ENCODE results near the gene KRTAP1-5.
"Not testable (repeated sequence)": the region's sequence is repeated elsewhere in the genome, so short reads cannot be mapped to it uniquely, and the experiment has no call there.

Gene KRTAP1-5

GRCh38 chr17:41026715-41027471 lies at the start of gene KRTAP1-5:
Gene KRTAP1-5 (minus strand): TSS chr17:41027208. CDS start chr17:41027155, 53 bp downstream.
- no peak for DNase-seq (ENCODE audit: low spot score)

DNA sequence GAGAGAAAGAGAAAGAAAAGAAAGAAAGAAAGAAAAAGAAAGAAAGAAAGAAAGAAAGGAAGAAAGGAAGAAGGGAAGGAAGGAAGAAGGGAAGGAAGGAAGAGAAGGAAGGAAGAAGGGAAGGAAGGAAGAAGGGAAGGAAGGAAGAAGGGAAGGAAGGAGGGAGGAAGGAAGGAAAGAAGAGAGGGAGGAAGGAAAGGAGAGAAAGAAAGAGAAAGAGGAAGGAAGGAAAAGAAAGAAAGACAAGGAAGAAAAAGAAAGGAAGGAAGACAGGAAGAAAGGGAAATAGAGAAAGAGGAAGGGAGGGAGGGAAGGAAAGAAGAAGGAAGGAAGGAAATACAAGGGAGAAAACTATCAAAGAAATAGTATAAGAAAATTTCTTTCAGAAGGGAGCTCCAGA lies 49.8 kb upstream of the KRTAP1-5 start:
- no peak for DNase-seq (ENCODE audit: low spot score)

GRCh38 chr17:41073676-41074075 lies 46.7 kb upstream of the KRTAP1-5 start:
- DNase-seq (ENCODE audit: low spot score), result no peak

DNA sequence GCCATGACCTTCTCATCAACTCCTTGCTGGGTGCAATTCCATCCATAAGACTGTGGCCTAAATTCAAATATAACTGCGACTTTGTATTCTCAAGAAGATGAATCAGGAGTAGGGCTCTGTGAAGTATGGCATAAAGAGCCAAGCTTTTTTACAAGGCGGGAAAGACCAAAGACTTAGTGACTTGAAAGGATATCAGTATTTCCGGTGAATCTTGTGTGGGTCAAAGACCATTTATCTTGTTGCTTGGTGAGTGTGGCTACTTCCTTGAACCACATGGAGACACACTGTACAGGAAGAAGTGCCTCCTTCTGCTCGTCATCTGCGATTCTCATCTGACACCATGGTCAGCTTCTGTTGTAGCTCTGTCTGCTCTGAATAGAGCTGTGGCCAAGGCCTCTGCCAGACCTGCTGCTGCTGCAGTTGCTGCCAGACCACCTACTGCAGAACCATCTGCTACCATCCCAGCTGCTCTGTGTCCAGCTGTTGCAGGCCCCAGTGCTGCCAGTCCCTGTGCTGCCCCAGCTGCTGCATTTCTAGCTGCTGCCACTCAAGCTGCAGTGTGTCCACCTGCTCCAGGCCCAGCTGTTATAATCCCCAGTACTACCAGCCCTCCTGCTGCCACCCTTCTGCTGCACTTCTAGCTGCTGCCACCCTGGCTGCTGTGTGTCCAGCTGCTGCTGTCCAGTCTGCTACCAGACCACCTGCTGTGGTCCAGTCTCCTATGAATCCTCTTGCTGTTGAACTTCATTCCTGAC lies 44.8 kb upstream of the KRTAP1-5 start:
- no peak for DNase-seq (ENCODE audit: low spot score)

- DNase-seq (ENCODE audit: low spot score), result no peak
Observed at GRCh38 chr17:41069031-41069430, 42.0 kb upstream of the KRTAP1-5 start.

DNA sequence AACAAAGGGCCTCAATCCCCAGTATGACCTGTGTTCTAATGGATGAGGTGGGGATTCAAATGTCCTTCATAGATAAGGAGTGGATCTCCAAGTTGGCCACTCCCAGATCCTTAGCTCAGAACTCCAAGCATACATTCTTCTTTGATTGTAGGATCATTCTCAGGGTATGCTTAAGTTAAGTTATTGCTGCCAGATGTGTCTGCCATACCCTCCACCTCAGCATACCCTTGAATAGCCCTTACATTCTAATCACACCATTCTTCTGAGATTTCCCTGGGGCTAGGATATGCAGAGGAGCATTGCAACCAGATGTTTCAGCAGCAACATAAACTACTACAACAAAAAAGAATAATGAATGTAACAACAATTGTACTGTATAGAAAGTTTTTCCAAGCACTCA lies 40.3 kb upstream of the KRTAP1-5 start:
- no peak for DNase-seq (ENCODE audit: low spot score)

DNA sequence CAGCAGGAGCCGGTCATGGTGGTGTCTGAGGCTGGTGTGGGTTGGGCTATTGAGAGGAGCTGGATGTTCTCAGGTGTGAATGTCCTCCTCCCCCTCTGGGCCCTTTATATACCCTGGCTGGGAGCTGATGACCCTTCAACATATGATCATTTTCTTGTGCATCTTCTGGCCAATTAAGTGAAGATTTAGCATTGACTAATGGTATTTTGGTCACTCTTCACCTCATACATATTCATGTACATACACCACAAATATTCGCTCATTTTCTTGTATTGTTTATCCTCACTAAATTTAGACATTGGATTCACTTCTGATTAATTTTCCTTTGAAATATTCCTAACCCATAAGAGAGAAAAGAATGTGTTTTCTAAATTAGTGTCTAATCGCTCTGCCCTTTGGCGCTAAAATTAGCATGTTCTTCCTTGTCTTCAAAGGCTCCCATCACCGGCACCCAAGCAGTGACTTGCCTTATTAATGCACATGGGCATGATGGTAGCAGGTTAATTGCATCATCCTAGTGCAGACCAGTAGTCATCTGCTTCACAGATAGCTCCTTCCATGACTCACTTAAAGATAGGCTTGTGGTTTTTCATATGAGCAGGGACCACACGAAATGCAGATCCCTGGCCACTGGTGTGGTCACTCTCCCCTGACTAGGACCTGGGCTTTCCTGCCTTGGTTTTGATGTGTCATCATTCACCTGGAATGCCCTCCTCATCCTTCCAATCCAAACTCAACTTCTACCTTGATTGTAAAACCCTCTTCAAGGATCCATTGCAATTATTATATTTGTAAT lies 39.0 kb upstream of the KRTAP1-5 start, which contains the start of gene KRTAP2-4:
KRTAP2-4 (minus strand) TSS at position 51 of the 796 bp plus-strand sequence; CDS start at position 17, 34 bp downstream.
- no peak for DNase-seq (ENCODE audit: low spot score)

GRCh38 chr17:41065016-41065689 lies 38.1 kb upstream of the KRTAP1-5 start:
- DNase-seq (ENCODE audit: low spot score), result not testable (repeated sequence)

GRCh38 chr17:41064301-41064700 lies 37.3 kb upstream of the KRTAP1-5 start:
- DNase-seq (ENCODE audit: low spot score), result no peak

DNA sequence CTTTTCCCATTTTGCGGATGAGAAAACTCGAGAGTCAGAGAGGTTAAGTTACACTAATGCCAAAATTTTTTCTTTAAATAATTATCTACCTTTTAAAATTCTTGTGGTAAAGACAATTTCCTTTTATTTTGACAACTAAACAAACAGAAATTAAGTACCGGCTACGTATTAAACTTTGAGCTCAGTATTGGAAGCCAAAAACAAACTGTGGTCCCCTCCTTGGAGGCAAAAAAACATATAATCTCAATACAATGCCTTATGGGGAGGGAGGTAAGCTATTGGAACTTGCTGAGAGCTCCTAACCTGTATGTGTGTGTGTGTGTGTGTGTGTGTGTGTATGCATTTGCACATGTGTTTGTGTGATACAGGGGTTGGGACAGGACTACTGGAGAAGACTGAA lies 36.4 kb upstream of the KRTAP1-5 start:
- DNase-seq (ENCODE audit: low spot score), result no peak

- DNase-seq (ENCODE audit: low spot score), result no peak
Observed at GRCh38 chr17:41061964-41062363, 35.0 kb upstream of the KRTAP1-5 start.

DNA sequence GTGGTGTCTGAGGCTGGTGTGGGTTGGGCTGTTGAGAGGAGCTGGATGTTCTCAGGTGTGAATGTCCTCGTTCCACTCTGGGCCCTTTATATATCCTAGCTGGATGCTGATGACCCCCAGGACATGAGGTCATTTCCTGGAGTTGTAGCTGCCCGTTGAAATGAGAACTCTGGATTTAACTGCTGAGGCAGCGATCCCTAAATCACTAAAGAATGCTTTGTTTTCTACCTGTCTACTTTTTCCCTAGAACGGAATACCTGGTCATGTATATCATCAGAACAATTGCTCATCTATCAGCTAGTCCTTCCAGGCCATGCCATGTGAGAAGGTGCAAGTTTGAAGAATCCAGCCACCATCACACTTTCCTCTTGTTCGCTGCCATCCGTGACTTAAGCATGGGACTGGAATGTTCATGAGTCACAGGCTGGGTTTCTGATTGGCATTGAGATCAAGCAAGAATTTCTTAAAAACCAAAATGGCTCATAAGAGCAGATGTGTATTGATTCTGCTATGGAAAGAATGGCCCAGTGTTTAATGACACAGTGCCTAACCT lies 33.1 kb upstream of the KRTAP1-5 start, which contains the start of gene KRTAP2-3:
KRTAP2-3 (minus strand) TSS at position 63 of the 553 bp plus-strand sequence. CDS start 64 bp downstream, outside the sequence.
- no peak for DNase-seq (ENCODE audit: low spot score)

DNA sequence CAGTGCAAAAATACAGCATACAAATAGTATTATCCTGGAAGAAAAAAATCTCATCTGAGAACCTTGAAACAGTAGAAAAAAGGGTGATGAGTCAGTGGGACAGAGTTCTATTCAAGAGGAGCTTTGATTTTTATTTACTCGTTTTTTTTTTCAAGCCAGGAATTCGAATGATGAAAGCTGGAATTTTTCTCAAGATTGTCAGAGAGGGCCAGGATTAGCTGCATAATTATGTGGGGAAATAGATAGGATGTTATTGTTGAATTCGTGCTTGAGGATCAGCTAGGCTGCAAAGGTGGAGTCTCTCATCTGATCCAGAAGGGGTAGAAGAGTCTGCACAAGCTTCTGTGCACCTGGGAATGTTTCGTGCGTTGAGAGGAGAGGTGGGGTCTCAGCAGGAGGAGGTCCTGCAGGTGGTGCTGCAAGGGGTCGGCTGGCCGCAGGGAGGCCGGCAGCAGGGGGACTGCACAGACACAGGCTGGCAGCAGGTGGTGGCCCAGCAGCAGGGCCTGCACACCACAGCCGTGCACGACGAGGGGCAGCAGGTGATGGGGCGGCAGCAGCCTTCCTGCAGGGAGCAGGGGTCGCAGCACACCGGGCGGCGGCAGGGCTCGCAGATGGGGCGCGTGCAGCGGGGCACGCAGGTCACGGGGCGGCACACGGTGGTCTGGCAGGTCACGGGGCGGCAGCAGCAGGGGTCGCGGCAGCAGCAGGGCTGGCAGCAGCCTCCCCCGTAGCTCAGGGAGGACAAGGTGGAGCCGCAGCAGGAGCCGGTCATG lies 32.5 kb upstream of the KRTAP1-5 start:
- not testable (repeated sequence) for DNase-seq (ENCODE audit: low spot score)

DNA sequence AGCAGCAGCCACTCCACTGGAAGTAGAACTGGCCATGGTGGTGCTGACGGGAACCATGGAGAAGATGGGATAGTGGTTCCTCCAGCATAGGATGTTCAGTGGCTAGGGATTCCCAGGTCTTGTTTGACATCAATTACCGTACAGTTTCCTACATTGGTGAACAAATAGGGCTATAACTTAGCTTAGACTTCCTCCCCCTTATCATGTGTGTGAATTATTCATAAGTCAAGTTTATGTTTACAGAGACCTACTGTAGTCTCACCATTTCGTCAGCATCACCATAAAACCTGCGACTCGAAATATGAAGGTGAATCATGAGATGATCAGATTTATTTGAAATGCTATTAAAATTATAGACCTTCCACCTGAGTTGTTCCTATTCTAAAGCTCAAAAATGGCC lies 31.7 kb upstream of the KRTAP1-5 start:
- no peak for DNase-seq (ENCODE audit: low spot score)

DNA sequence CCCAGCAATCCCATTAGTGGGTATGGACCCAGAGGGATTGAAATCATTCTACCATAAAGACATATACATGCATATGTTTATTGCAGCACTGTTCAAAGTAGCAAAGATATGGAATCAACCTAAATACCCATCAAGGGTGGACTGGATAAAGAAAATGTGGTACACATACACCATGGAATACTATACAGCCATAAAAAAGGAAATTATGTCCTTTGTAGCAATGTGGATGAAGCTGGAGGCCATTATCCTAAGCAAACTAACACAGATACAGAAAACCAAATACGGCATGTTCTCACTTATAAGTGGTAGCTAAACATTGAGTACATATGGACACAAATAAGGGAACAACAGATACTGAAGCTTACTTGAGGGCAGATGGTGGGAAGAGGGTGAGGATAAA lies 30.5 kb upstream of the KRTAP1-5 start:
- DNase-seq (ENCODE audit: low spot score), result no peak

DNA sequence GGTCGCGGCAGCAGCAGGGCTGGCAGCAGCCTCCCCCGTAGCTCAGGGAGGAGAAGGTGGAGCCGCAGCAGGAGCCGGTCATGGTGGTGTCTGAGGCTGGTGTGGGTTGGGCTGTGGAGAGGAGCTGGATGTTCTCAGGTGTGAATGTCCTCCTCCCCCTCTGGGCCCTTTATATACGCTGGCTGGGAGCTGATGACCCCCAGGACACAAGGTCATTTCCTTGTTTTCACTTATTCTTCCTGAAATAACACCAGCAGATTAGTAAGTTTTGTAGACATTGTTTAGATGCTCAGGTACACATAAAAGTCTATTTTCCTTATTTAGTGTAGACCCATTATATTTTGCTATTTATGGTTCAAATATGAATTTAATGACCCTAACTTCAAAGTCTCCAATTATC lies 28.1 kb upstream of the KRTAP1-5 start, which contains the start of gene KRTAP2-2:
KRTAP2-2 (minus strand) TSS at position 101 of the 400 bp plus-strand sequence; CDS start at position 82, 19 bp downstream.
- not testable (repeated sequence) for DNase-seq (ENCODE audit: low spot score)

DNA sequence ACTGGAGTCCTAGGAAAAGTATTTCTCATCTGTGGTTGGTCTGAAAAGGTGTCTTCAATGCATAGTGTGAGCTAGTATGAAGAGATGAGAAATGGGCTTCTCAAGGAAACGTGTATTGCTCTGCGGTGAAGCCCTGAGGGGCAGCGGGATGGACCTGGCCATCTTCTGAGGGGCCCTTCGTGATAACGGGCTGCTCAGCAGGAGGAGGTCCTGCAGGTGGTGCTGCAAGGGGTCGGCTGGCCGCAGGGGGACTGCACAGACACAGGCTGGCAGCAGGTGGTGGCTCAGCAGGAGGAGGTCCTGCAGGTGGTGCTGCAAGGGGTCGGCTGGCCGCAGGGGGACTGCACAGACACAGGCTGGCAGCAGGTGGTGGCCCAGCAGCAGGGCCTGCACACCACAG lies 27.5 kb upstream of the KRTAP1-5 start:
- not testable (repeated sequence) for DNase-seq (ENCODE audit: low spot score)

GRCh38 chr17:41054025-41054424 lies 27.0 kb upstream of the KRTAP1-5 start:
- no peak for DNase-seq (ENCODE audit: low spot score)

DNA sequence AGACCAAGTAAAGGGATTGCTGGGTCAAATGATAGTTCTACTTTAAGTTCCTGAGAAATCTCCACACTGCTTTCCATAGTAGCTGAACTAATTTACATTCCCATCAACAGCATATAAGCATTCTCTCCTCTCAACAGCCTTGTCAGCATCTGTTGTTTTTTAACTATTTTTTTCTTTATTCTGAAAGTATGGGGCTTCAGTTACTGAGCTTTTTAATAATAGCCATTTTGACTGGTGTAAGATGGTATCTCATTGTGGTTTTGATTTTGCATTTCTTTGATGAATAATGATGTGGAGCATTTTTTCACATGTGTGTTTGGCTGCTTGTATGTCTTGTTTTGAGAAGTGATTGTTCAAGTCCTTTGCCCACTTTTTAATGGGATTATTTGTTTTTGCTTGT lies 25.6 kb upstream of the KRTAP1-5 start:
- no peak for DNase-seq (ENCODE audit: low spot score)

- DNase-seq (ENCODE audit: low spot score), result no peak
Observed at GRCh38 chr17:41049110-41049509, 22.1 kb upstream of the KRTAP1-5 start.
